Endothelial cell of hepatic sinusoid (primary cell): ENCODE data around the gene SMAD4.
"Not testable (repeated sequence)": the region's sequence is repeated elsewhere in the genome, so short reads cannot be mapped to it uniquely, and the experiment has no call there.

Experiments used
- in situ Hi-C: cut with HindIII; loops from 2 replicates; pipeline ENCODE4 v1.10.0; 2017; ENCODE audit warnings: low sequenced_read_pairs

SMAD4 gene

DNA sequence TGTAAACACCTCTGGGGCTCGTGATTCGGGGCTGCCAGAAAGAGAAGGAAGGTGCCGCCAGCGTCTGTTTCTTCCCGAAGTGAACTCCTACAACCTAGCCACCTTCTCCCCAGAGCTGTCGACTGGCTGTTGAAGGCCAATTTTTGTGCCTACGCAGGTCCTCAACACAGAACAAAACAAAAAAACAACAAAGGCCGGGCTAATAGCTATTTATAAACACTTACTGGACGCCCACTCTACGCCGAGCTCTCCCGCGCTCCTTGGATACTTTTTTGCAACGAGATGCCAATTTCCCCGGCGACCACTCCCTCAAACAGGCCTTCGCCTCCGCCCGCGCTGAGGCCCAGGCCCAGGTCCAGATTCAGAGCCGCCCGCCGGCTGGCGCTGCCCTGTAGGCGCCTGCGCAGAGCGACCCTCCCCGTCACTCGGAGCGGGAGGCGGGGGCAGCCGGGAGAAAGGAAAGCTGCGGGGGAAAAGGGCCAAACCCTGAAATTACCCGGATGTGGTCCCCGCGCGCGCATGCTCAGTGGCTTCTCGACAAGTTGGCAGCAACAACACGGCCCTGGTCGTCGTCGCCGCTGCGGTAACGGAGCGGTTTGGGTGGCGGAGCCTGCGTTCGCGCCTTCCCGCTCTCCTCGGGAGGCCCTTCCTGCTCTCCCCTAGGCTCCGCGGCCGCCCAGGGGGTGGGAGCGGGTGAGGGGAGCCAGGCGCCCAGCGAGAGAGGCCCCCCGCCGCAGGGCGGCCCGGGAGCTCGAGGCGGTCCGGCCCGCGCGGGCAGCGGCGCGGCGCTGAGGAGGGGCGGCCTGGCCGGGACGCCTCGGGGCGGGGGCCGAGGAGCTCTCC is at the start of gene SMAD4:
SMAD4 (plus strand) TSS at position 520 of the 843 bp plus-strand sequence. CDS start 16,834 bp downstream, outside the sequence.
- in situ Hi-C loops = loop anchor here (25.0 kb wide), 1 partner anchor 193 kb away; no protein-coding TSS in a partner anchor

DNA sequence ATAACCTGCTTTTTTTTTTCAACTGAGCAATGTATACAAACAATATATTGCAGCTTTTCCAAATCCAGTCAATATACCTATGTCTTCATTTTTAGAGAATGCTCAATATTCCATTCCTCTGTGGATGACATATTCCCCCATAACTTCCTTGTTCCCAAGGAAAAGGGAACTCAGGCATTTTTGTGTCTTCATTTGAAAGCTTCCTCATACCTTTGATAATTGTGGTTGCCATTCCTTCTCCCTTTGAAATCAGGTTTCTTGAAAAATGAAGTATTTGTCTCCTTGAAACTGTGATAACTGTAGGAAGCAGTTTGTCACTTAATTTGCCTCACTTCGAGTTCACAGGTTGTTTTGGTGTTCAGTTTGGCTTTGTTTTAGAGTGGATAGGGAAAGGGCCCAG is 48.6 kb upstream of the SMAD4 start:
- in situ Hi-C loops = no loop called here

DNA sequence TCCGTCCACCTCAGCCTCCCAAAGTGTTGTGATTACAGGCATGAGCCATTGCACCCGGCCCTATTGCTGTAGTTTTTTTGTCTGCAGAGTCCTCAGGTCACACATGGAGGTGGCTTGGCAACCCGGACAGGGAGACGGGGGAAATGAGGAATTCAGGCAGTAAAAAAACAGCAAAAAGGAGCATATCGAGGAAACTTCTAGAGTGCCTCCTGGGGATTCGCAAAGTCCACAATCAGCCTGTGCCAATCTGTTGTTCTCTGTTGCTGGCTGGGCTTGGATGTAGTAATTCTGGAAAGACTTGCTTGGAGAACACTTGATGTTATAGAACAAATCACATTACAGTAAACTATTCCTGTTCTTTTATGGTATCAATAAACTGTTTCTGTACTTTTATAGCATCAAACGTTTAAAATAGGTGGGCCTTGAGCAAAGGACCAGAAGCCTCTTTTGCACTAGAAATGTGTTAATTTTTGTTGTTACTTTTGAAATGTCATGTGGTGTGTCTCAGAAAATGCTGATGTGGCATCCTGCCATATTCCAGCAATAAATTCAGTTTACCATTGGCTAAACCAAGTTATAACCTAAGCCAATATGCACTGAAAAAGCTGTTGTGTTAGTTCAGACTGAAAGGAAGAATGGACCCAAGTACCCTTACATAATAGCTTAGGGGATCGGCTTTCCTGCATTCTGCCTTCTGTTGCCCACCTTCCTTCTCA is 47.8 kb upstream of the SMAD4 start:
- in situ Hi-C loops = no loop called here

DNA sequence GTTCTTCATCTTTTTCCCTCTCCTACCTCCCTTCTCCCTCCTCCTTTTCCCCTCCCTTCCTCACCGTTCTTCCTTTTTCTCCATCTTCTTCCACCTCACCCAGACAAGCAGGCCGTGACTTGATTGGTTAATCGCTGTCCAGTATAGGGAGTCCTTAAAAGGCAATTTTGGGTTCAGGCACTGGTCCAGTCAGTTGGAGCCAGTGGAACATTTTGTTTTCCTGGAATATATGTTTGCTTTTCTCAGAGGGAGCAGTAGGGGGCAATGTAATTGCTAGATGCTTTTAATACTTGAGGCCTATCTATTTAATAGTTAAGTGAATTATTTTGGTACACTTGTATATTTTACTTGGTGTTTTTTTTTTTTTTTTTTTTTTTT is 47.2 kb upstream of the SMAD4 start:
- in situ Hi-C loops = no loop called here

DNA sequence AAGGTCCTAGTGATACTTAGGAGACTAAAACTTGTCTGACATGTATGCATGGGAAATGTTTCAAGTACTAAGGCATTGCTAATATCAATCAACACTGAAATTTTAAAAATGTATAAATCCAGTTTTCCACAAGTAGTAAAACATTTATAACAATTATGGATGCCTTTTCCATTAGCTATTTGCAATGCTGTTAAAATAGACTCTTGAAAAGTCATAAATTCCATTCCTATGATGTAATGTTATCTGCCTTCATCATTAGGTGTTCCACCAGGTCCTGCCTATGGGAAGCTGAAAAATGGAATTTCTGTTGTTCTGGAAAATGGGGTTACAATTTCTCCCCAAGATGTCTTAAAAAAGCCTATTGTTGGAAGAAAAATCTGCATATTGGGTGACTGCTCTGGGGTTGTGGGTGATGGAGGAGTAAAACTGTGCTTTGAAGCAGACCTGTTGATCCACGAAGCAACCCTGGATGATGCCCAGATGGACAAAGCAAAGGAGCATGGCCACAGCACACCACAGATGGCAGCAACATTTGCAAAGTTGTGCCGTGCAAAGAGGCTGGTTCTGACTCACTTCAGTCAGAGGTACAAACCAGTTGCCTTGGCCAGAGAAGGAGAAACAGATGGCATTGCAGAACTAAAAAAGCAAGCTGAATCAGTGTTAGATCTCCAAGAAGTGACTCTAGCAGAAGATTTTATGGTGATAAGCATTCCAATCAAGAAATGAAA is 43.5 kb upstream of the SMAD4 start:
- in situ Hi-C loops = no loop called here

DNA sequence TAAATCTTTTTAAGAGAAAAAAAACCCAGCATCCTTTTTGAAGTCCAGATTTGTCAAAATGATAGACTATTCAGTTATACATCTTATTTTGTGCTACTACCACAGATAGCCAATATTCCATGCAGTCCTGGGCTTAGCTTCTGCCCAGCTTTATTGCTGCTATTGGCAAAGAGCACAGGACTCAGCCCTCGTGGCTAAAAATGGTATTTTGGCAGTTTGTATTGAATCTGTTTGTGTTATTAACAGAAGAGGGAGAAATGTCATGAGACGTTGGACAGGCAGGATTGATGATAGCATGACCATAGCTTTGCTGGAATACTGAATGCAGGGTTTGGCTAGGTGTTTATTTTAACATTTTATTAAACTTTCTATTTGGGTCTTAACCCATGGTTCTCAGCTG is 42.8 kb upstream of the SMAD4 start:
- in situ Hi-C loops = no loop called here

DNA sequence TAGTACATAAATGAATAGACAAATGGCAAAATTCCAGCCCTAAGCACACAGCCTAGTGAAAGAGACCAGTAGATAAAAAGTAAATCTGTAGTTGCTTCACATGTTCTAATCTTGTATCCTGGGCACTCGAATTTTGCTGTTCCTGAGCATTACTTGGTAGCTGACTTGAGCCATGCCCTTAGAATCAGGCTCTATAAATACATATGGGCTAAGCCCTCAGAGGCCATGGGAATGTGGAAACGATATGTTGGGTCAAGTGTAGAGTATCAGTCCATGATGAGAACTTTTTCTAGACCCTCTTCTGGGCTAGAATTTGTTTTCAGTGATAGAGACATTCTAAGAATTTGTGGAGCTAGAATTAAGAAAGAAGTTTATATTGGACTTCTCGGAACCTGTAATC is 40.3 kb upstream of the SMAD4 start:
- in situ Hi-C loops = no loop called here

DNA sequence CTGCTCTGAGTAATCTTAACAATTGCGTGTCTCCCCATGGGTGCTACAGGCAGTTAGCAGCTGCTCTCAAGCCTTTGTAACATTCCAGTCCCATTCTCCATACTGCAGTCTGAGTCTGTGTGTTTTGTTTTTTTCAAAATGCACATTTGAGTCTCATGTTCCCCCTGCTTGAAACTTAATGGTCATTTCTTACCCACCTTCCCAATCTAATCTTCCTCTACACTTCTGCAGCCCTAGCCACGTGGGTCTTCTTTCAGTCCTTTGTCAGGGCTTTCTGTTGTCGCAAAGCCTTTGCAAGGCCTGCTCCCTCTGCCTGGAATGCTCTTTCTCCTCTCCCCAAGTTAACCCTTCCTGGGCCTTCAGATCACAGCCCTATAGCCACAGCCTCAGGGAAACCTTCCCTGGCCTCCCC is 37.7 kb upstream of the SMAD4 start:
- in situ Hi-C loops = no loop called here

DNA sequence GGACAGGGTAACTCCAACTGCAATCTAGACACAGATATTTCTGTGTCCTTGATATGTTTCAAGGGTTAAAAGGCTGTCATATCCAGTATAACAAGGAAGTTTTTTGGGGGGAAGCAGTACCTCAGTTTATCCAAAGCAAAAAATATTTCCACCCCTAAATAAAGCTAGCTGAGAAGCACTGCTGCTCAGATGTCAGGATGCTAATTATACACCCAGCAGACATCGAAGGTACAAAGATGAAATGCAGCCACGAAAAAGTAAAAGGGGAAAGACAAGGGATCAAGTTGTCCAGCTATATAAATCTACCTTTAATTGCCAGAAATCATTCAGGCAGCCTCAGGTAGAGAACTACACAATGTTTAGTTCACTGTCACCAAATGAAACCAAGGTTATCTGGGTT is 36.0 kb upstream of the SMAD4 start:
- in situ Hi-C loops = no loop called here

DNA sequence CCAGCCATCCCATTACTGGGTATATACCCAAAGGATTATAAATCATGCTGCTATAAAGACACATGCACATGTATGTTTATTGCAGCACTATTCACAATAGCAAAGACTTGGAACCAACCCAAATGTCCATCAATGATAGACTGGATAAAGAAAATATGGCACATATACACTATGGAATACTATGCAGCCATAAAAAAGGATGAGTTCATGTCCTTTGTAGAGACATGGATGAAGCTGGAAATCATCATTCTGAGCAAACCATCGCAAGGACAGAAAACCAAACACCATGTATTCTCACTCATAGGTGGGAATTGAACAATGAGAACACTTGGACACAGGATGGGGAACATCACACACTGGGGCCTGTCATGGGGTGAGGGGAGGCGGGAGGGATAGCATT is 26.8 kb upstream of the SMAD4 start:
- in situ Hi-C loops = not testable (repeated sequence)

DNA sequence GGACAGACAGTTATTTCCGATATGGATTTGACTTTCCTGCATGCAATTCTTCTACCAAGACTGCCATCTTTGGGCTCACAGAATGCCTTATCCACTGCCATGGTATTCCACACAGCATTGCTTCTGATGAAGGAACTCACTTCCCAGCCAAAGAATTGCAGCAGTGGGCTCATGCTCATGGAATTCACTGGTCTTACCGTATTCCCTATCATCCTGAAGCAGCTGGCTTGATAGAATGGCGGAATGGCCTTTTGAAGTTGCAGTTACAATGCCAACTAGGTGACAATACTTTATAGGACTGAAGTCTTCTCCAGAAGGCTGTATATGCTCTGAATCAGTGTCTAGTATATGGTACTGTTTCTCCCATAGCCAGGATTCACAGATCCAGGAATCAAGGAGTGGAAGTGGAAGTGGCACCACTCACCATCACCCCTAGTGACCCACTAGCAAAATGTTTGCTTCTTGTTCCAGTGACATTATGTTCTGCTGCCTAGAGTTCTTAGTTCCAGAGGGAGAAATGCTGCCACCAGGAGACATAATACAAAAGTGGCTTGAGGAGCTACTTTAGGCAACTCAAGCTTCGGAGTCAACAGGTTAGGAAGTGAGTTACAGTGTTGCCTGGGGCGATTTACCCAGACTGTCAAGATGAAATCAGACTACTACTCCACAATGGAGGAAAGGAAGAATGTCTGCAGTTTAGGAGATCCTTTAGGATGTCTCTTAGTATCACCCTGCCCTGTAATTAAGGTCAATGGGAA is 23.8 kb upstream of the SMAD4 start:
- in situ Hi-C loops = no loop called here

DNA sequence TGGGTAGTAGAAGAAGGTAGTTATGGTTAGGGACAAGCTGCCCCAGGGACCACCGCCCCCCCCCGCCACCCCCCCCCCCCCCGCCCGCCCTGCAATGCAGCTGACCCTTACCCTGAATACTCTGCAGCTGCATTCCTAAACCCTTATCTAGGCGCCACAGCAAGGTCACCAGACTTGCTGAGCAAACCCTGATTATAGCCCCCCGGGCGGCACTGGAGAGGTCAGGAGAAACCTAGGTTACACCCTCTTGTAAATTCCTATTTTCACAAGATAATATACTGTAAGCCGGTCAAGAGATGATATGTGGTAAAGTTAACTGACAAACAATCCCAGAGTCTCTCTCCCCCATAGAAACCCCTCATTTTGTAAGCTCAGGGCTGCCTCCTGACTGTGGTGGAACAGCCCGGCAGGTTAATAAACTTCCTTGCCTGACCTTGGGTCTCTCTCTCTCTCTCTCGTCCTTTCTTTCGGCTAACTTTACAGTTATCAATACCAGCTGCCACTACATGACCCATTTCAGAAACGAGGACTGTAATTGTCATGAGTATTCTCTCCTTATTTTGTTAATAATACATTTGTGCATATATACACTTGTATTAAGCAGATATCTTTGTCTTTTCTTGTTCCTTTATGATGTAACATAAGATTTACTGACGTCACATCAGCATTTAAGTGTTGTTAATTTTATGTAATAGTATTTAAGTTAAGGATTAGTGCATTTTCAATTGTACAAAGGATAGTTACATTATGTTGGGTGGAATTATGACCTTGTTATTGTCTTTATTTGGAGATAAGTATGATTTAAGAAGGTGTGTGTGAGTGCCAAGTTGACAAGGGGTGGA is 22.8 kb upstream of the SMAD4 start:
- in situ Hi-C loops = no loop called here

DNA sequence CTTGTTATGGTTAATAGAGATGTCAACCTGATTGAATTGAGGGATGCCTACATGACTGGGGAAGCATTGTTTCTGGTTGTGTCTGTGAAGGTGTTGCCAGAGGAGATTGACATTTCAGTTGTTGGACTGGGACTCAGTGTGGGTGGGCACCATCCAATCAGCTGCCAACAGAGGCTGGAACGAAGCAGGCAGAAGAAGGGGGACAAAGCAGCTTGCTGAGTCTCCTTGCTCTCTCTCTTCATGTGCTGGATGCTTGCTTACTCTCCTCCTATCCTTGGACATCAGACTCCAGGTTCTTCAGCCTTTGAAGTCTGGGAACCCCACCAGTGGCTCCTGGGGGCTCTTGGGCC is 22.2 kb upstream of the SMAD4 start:
- in situ Hi-C loops = no loop called here

DNA sequence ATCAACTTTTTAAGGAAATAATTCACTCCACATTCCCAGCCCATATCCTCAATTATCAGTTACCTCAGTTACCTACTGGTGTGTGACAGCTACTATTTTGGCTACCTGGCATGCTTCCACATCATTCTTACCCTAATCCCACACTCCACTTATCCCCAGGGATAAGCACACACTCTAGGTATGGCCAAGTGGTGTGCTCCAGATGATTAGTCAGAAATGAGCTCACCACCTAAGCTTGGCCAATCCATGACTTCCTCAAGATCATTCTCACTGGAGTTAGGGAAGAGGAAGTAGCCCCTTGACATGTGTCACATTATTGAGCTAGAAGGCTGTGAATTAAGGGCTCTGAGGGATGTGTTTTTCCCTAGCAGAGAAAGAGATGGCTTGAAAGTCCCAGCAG is 20.9 kb upstream of the SMAD4 start:
- in situ Hi-C loops = no loop called here

DNA sequence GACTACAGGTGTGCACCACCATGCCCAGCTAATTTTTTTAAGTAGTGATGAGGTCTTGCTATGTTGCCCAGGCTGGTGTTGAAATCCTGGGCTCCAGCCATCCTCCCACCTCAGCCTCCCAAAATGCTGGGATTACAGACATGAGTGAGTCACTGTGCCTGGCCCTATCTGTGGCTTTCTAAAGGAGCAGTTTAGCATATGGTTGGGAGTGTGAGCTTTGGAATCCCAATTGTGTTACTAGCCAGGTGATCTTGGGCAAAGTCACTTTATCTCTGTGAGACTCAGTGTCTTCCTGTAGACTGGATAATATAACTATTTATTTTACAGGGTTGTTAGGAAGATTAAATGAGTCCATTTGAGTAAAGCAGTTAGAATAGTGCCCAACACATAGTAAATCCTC is 19.8 kb upstream of the SMAD4 start:
- in situ Hi-C loops = no loop called here

DNA sequence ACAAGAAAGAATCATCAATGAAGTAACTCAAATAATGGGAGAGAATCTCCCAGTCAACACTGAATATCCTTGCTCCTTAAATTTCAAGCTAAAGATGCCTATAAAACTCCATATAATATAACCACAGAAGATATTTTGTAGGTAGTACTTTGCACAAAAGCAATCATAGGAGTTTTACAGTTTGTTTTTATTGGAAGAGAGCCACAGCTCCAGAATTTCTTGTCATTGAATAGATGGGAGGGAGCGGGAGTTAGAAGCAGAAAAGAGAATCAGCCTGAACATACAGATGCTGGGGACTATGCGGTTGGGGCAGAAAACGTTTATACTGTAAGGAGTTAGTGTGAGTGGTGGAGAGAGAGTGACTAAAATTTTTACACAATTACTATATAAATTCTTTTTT is 18.3 kb upstream of the SMAD4 start:
- in situ Hi-C loops = no loop called here

DNA sequence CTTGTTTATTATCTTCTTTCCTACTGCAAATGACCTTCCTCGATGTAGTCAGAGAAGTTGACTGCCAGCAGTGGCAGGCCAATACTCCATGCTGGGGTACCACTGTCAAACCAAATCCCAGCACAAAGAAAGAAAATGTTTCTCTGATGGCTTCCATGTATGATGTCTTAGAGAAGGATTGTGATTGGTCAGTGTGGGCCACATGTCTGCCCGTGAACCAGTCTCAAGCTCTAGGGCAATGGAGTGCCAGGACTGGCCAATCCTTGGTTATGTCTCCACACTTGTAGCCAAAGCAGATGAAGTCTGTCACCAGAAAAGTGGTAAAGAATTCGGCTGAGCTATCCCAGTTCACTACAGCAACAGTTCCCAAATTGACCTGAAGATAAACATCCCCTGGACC is 17.6 kb upstream of the SMAD4 start:
- in situ Hi-C loops = no loop called here

DNA sequence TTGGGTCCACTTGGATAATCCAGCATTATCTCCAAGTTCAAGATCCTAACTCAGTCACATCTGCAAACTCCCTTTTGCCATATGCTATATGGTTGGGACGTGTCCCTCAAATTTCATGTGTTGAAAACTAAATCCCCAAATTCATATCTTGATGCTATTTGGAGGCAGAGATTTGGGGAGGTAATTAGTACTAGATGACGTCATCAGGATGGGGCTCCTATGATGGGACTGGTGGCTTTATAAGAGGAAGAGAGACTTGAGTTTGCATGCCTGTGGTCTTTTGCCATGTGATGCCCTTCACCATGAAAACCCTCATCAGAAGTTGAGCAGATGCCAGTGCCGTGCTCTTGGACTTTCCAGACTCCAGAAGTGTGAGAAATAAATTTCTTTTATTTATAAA is 16.8 kb upstream of the SMAD4 start:
- in situ Hi-C loops = no loop called here

DNA sequence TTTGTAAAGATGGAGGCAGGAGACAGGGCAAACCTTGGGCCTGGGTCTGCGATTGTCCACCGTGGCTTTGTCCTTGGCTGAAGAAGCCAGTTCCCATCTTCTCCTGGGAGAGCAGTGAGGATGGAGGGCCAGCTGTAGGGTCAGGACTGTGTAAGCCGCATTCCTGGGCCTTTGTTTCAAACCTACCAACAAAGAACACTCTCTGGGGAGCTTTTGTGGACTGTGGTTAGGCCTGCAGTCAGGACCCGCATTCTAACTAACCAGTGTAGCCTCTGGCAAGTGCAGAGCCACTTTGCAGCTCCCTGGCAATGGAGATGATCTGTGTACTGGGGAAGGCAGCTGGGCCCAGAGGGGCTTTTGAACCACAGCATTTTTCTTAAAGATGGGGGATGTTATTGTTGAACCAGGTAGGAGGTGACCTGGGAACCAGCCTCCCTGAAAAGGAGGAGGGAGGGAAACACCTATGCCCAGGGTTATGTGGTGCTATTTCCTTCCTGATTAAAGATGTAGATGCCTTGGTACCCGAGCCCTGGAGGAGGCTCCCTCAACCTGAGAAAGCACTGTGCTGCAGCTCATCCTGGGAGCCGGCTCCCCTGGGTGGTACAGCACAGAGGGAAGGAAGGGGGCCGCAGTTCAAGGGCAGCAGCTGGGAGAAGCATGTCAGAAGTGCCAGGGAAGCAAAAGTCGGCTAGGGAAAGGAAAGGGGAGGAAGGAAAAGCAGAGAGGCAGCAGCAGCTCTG is 12.7 kb upstream of the SMAD4 start:
- in situ Hi-C loops = no loop called here
